Fibroblast of skin of left biceps (primary cell): ENCODE results near the gene GLIS2.
A peak's percentile ranks its signal among the peaks of the same experiment; 100 is the strongest.

Experiments
- DNase-seq, 2 experiments: peaks; one replicate each; pipeline ENCODE4 v3.0.0-alpha.2; 2013; ENCODE audit warnings: low read depth in 2 of 2

GLIS2 gene

GRCh38 chr16:4297480-4297879 lies 18.4 kb upstream of the GLIS2 start:
- DNase-seq = no peak

DNA sequence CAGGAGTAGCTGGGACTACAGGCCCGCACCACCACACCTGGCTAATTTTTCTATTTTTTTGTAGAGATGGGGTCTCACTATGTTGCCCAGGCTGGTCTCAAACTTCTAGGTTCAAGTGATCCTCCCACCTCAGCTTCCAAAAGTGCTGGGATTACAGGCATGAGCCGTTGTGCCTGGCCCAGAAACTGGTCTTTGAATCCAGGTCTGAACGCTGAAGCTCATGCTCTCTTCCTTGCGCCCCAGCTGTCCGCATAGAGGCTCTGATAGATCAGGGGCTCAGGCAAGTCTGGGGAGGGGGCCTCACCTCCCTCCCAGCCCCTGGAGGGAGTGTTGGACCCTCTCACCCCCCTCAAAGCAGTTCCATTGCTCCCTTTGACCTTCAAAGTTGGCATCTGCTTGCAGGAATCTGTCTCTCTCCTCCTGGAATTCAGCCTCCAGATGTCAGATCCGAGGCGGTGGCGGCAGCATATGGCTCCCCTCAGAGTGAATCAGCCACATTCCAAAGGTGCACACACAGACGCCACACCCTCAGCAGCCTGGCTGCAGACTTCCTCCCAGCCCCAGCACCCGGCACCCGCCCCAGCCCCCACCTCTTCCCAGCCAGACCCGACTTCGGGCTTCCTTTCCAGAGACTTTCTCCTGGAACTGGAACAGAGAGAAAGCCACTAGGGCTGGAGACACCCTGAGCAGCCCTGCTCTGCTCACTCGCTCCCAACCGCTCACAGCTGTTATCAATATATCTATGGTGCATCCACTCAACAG lies 16.9 kb upstream of the GLIS2 start:
- DNase-seq = peak; percentile 86 to 87

- DNase-seq = no peak
Measured at GRCh38 chr16:4301177-4301576, 14.7 kb upstream of the GLIS2 start.

- no peak for DNase-seq
Measured at GRCh38 chr16:4301968-4302367, 13.9 kb upstream of the GLIS2 start.

DNA sequence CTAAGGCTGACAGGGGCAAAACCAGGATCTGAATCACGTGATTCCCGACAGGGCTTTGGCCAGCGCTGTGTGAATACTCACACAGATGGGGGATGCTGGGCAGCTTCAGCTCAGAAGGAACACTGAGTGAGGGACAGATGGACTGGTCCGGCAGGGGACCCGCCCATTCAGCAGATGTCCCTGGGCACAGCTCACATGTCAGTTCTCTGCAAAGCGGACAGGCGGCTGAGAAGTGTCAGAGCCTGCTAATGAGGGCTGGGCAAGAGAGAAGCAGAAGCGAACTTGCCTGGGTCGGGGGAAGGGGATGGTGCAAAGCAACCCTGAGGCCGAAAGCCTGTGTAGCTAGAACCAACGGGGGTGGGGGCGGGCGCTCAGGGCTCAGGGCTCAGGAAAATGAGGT lies 11.9 kb upstream of the GLIS2 start:
- DNase-seq = no peak

DNA sequence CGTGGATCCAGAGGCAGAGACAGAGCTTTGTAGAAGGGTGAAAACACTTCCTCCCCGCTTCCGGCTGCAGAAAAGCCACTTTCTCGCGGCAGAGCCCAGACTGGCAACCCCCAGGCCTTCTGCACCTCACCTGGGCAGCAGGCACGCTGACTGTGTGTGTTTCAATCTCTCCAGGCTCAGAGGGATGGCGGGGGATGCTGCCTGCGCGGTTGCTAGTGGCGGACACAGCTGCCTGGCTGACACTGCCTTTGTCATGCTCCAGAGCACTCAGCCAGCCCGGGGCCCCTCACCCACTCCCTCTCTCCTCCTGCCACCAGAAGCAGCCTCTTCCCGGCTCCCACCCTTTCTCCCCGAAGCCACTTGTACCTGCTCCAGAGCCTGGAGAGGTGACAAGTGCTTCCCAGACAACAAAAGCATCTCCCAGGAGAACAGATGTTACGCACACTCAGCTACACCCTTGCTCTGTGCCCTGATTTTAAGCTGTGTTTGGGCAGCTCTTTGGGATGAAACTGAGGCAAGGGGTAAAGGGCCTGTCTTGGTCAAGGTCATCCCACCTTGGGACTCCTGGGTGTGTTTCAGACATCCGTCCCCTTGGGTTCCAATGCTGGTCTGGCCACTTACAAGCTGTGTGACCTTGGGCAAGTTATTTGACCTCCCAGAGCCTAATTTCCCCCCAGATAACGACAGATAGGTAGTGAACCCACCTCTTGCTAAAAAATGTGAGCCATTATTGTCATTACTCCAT lies 9.2 kb upstream of the GLIS2 start:
- DNase-seq = no peak

DNA sequence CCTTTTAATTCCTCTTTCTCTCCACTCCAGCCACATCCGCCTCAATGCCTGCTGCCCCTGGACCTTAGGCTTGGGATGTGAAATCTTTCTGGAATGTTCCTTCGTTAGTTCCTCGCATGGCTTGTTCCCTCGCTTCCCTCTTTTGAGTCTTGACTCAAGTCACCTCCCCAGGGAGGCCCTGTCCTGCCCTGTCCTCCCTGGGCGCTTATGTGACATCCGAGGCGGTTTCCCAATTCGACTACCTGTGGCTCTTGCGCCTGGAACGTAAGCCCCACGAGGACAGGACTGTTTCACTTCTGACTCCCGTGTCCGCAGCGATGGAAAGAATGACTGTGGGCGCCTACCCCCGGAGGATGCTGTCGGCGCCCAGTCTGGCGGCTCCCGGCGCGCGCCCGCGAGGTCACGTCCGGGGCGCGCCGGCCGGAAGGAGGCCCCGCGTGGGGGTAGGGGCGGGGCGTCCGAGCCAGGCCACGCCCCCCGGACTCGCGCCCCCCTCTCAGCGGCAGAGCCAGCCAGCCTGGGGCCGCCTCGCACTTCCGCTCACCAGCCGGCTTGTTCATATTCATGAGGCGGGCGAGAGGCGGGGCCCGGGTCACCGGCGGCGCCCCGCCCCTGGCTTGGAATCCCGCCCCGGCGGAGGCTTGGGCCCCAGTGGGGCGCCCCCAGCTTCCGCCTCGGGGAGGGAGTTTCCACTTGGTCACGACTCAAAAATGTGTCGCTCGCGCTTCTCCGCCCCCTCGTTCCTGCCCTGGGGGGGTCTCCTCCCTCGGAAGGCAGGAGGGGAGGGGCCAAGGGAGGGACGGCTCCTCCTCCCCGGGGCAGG lies 8.4 kb upstream of the GLIS2 start:
- peak; percentile 88 to 92 for DNase-seq

DNA sequence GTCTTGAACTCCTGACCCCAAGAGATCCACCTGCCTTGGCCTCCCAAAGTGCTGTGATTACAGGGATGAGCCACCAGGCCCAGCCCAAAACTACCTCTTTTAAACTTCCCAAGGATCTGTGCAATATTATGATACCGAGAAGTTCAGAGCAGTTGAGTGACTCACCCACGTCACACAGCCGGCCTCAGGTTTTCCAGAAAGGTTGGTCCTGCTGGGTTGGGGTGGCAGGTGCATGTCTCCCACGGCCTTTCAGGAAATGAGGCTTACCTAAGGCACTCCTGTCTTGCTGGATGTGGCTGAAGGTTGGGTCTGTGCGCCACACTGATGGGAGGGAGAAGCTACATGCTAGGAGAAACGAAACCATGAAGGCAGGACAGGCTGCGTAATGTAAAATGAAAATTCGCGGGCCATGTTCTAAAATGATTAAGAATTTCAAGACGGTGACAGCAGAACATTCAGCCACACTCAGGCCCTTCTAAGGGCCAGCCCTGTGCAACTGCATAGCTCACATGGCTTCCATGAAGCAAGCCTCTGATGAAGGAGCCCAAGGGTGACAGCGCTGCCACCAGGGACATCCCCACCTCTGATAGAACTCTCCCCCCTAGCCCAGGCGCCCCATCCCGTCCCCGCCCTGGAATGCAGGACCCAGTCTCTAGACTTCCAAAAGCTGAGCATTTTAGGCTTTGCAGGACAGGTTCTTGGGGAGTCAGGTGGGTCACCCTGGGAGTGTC lies 6.6 kb upstream of the GLIS2 start:
- DNase-seq = no peak

GRCh38 chr16:4309833-4310266 lies 6.0 kb upstream of the GLIS2 start:
- DNase-seq = no peak

DNA sequence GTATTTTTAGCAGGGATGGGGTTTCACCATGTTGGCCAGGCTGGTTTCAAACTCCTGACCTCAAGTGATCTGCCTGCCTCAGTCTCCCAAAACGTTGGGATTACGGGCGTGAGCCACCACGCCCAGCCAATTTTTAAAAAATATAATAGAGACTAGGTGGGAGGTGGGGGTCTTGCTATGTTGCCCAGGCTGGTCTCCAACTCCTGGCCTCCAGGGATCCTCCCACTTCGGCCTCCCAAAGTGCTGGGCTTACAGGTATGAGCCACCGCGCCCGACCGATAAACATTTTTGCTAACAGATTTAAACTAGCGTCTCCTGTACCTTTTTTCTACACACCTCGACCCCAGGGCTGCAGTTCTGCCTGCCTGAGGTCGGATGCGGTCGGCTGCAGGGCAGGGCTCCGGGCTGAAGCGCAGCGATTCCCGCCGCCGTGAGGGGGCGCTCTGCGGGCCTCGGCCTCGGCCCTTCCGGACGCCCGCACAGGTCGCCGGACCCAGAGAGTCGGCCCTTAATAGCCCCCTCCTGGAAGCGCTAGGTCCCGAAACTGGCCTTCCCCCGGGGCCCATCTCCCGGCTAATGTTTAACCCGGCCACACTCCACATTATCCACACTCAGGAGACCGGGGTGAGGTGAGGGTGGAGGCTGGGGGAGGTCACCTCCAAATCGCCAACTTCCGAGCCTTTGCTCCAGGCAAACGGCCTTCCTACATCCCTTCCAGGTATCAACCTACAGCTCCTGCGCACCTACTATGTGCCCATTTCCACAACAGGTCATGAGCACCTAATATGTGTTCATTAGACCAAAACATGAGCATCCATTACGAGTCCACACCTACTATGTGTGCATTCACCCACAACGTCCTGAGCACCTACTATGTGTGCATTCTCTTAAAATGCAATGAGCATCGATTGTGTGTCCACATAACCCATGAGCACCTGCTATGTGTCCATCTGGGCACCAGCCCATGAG lies 2.0 kb upstream of the GLIS2 start:
- no peak for DNase-seq

DNA sequence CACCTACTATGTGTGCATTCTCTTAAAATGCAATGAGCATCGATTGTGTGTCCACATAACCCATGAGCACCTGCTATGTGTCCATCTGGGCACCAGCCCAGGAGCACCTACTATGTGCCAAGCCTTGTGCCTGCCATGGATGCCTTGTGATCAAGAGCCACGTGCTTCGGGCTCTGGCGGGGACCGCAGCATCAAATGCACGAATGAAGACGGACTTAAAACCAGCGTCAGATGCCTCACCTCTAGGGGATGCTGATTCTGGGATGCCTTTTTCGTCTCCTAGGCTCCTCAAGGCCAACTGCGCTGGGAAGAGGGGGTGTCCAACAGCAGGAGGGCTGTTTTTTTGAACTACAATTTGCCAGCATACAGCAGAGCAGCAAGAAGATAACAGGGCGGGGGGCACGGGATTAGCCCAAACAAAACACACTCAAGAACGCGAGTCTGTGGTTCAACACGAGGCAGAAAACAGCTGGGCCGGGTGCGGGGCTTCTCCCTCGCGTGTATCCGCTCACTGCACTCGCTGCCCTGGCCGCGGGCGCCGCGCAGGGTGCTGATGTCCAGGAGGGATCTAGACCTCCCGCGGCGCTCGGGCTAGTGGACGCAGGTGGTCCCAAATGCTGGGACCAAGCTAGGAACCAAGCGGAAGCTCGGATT lies 1.2 kb upstream of the GLIS2 start:
- DNase-seq = no peak

DNA sequence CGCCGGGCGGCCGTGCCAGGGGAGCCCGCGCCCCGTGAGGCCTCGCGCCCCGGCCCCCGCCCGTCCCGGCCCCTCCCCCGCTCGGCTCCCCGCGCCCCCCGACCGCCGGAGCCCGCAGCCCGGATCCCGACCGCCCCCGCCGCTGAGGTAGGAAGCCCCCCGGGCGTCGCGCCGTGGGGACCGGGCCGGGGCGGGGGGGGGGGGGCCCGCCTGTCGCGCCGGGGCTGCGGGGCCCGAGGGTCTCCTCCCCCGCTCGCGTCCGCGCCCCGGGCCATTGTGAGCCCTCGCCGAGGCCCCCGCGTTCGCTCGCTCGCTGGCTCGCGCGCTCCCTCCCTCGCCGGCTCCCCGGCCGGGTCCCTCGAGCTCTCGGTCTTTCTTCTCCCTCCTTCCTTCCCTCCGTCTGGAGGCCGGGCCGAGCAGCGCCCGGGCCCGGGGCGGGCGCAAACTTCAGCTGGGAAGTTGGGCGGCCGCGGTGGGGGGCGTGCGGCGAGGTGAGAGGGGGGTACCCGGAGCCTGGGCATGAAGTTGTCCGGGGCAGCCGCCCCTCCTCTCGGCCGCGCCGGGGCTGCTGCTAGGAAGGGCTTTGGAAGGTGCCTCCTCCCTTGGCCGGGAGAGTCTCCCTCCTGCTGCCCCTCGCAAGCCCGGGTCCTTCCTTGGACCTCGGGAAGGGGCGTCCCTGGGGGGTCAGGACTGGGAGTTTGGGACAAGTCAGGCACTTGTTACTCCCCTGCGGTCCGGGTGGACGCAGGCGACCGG lies 419 bp downstream of the GLIS2 start:
- no peak for DNase-seq

DNA sequence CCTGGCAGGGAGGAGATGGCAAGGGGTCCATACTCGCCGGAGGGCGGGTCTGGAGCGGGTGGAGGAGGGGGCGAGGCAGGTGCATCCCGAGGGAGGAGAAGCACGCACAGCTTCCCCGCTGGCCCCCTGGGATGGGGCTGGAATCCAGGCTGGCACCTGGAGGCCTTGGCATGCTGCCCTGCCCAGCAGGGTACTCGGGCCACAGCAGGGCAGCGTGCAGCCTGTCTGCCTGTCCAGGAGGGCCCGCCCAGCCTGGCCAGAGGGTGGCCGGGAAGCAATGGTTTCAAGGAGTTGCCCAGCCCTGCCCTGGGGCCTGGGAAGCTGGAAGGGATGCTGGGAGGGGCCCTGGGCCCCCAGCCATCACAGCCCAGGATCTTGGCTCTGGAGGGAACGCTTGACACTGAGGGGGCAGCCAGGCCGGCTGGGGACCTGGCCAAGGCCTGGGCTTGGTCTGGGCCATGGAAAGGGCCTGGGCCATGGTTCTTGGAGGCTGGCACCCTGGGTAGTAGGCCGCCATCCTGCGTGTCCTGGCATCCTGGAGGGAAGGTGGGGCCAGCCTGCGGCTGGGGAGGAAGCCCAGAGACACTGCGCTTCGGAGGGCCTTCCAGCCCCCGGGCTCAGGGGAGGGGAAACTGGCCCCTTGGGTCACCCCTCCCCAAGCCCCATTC lies 1.1 kb downstream of the GLIS2 start:
- no peak for DNase-seq

DNA sequence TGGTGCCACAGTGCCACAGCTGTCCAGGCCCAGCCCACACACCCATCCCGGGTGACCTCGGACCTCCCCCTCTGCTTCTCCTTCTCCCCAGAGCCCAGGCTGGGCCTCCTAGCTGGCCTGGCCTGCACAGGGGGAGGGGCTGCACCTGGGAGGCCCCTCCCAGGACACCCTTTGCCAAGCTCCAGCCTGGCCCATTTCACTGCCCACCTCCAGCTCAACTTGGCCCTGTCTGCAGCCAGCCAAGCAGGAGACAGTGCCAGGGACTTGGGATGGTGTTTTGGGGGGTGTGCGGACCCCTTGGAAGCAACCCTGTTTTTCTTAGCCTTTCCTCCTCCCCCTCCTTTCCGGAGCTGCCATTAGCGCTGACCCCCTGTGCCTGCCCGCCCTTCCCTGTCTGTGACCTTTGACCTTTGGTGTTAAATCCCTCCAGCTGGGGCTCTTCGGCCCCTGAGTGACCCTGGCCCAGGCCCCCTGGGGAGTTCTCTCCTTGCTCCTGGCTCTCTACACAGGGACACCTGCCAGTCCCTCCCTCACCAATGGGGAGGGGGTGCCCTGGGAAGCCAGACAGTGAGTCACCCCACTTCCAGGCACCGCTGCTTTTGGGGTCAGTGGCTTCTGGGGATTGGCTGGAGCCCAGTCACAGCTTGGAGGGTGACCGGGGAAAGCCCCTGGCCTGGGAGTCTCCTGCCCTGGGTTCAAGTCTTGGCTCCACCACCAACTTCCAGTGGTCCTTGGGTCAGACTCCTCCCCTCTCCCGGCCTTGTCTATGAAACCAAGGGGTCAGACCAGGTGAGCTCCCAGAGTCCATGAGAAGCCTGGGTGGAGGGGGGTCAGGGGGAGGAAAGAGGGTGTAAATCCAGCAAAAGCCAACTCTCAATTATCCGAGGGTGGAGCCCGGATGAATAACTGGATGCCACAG lies 1.9 kb downstream of the GLIS2 start:
- DNase-seq = no peak

DNA sequence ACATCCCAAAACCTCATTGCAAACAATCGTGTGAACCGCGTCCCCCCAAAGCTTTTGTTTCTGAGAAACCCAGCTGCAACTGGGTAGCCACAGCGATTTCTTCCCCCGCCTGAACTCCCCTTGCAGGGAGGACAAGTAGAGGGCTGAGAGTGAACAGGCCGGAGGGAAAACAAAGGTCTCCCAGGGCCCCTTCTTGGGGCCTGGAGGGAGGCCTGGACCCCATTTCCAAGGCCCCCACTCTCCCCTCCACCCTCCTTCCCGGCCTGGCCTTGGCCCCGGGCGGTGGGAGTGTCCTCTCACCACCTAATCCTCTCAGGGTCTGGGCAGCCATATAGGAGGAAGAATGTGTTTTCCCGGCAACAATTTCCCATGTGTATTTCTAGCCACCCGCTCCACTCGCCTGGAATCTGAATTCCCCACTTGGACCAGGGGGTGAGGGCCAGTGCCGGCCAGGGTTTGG lies 2.6 kb downstream of the GLIS2 start:
- no peak for DNase-seq

DNA sequence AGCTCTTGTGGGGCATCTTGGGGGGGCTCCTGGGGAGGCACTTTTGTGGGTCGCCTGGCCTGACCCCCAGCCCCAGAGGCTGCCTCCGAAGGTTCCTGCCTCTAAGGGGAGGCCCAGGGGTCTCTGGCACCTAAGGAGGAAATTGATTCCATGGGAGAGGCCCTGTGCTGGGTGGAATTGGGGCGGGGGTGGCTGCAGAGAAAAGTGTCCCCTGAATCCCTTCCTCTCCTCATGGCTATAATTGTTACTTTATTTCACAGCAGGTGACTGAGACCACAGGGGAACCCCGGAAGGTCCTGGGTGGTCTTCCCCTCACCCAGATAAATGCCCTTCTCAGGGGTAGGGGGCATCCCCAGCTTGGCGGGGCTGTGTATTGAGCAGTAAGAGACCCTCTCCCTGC lies 3.1 kb downstream of the GLIS2 start:
- no peak for DNase-seq
